Measurements from ENCODE around the gene NIPA2. TPM values are rescaled to one million over a fixed set of nuclear protein-coding genes. Genes with fewer than 3 reads are reported as not detected.

NIPA2 gene
- total RNA-seq, 1 experiment from 2014 or later: 131 TPM

DNA sequence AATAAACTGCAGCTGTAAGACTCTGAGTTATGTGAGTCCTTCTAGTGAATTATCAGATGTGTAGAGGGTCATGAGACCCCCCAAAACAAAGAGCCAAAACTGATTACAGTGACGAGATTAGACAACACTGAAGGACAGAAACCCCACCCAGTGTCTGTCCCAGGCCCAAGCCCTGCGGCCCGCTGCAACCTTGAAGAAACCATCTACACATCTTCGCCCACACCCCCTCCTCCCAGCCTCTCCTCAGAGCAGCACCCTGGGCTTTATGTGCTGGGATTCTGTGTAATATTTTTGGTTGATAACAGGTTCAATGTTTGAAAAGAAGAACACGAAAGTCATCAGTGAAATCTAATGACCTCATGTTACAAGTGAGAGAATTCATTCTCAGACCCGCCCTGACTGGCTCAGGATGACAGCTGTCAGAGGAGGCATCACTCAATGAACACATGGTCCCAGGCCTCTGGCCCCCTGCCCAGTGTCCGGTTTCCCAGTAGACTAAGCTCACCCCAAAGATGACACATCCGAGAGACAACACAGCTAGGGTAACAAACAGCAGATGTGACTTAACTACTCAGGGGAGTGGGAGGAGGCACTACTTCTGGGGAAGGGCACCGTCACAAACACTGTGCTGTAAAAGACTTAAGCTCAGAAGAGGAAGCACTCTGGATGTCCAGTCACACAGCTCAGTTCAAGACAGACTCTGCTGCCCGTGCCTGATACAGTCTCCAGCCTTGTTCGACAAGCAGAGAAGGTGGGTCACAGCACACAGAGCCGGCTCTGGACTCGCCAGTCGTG is 48.9 kb downstream of the NIPA2 start:
- in situ Hi-C loops (cut with HindIII; ENCODE audit: low pct_unique_long_range_greater_than_20kb, low sequenced_read_pairs): no loop called here
- no peak for DNase-seq (ENCODE audit: low read depth, low spot score)

DNA sequence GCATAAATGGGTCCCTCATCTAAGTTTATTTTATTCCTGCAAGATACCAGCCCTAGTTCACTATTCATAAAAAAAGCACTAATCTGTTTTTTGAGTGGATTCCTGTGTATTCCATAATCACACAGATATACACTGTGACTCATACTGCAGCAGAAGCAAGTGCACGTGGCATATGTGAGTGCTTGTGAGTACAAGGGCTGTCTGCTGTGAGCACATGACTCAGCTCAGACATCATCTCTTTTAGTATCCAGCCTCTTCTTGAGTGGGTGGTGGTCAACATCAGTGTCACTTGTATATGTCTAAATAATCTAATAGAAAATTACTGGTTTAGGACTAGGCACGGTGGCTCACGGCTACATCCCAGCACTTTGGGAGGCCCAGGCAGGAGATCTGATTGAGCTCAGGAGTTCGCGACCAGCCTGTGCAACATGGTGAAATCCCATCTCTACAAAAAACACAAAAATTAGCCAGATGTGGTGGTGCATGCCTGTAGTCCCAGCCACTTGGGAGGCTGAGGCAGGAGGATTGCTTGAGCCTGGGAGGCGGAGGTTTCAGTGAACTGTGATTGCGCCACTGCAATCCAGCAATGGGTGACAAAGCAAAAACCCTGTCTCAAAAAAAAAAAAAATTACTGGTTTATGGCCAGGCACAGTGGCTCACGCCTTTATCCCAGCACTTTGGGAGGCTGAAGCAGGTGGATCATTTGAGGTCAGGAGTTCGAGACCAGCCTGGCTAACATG is 49.8 kb downstream of the NIPA2 start:
- in situ Hi-C loops (cut with HindIII; ENCODE audit: low pct_unique_long_range_greater_than_20kb, low sequenced_read_pairs): no loop called here
- DNase-seq (ENCODE audit: low read depth, low spot score): peak; percentile 80

DNA sequence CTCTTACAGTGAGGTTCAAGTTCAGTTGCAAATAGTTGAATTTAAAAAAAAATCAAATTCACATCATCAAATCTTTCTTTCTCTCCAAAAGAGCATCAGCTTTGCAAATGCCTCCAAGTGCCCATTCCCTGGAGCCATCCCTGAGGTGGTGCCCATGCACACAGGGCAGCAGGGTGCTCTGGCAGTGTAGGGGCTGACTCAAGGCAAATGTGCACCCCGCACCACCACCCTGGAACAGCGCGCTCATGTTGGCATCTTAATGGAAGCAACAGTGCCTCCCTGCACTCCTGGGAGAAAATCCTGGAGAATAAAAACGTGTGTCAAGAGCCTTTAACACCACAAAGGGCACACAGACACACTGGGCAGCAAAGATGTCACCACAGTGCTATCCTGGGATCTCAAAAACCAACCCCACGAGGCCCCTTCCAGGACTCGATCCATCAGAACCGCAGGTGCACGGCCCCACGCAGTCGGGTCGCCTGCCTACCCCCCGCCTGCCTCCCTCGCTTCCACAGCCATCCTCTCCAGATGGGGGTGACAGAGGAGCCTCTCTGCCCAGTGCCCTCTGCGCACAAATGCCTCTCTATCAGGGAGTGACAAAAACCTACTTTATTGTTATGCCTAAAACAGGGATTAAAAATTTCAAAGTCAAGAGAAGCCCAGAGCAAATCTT is 50.8 kb downstream of the NIPA2 start:
- DNase-seq (ENCODE audit: low read depth, low spot score): no peak
- in situ Hi-C loops (cut with HindIII; ENCODE audit: low pct_unique_long_range_greater_than_20kb, low sequenced_read_pairs): no loop called here

DNA sequence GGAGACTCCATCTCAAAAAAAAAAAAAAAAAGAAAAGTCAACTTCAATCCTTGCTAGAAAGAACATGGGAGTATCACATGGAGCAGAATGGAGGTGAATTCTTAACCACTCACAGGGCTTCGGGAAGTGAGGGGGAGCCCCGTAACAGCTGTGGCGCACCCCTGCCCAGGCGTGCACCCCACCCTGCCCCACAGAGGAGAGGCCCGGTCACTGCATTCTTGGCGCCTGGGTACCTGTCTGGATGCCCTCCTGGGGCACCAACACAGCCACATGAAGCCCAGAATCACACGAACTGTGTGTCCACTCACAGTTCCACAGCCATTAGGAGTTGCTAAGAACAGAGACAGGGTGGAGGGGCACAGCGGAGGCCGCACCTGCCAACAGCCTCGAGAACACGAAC is 51.8 kb downstream of the NIPA2 start:
- in situ Hi-C loops (cut with HindIII; ENCODE audit: low pct_unique_long_range_greater_than_20kb, low sequenced_read_pairs): no loop called here

DNA sequence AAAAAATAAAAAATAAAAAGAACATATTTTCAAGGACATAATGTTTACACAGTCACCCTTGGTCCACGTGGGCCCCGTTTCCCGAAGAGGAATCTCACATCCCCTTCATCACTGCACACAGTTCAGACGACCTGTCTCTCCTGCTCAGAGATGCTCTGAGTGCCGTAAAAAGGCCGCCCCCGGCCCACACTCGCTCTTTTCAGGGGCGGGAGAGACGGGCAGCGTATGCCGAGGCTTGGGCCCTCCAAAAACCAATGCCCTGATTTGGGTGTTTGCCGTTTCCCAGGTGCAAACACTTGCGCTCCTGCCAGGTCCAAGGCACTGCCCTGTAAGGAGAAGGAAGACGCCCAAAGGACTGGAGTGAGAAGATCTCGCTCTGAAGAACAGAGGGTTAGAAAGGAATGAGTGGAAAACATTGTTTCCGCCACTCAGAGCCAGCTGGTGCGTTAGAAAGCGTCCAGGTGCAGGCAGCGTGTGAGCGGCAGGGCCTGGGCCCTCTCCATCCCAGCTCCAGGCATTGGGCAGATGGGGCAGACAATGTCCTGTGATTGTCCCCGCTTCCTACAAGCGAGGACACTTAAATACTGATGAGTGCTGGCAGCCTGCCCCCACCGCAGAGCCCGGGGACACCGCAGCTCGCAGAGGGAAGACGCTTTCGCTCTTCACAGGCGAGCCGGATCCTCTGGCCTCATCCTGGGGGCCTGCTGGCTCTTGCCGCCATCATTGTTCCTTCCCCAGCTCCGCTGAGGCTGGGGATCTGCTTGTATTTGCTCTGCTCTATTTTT is 53.2 kb downstream of the NIPA2 start:
- in situ Hi-C loops (cut with HindIII; ENCODE audit: low pct_unique_long_range_greater_than_20kb, low sequenced_read_pairs): no loop called here
- DNase-seq (ENCODE audit: low read depth, low spot score): no peak

More for the DNA sequence above, 51.8 kb downstream of the NIPA2 start:
- no peak for DNase-seq (ENCODE audit: low read depth, low spot score)

DNA sequence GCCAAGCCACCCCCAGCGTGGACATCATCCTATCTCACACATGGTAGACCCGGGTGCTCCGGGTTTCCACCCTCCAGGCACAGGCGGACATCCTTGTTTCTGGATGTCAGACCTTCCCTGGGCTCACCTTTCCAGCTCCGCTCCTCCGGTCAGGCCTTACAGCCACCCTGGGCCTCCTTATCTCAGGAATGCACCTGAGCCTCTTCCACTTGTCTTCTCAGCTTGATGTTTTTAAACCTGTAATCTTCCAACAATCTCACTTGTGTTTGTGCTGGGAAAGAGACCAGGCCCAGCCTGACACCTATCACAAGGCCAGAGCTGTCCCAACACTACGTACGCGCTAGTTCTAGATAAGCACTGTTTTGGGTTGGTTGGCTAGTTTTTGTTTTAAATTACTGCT is 53.9 kb downstream of the NIPA2 start:
- no peak for DNase-seq (ENCODE audit: low read depth, low spot score)
- in situ Hi-C loops (cut with HindIII; ENCODE audit: low pct_unique_long_range_greater_than_20kb, low sequenced_read_pairs): no loop called here

DNA sequence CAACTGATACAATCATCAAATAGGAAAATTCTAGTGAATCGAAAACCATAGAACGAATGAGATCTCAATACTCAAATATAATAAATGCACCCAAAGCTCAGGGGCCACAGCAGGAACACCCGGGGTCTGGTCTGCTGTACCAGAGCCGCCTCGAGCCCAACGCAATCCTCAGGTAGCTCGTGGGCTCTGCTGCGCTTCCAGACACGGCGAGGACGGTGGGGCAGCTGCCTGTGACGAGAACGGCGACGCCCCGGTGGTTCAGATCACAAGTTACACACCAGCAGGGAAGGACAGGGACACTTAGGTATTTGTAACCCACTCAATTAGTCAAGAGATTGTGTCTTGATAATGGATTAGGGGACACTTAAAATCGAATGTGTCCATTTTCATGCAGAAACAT is 54.6 kb downstream of the NIPA2 start:
- no peak for DNase-seq (ENCODE audit: low read depth, low spot score)
- in situ Hi-C loops (cut with HindIII; ENCODE audit: low pct_unique_long_range_greater_than_20kb, low sequenced_read_pairs): no loop called here

DNA sequence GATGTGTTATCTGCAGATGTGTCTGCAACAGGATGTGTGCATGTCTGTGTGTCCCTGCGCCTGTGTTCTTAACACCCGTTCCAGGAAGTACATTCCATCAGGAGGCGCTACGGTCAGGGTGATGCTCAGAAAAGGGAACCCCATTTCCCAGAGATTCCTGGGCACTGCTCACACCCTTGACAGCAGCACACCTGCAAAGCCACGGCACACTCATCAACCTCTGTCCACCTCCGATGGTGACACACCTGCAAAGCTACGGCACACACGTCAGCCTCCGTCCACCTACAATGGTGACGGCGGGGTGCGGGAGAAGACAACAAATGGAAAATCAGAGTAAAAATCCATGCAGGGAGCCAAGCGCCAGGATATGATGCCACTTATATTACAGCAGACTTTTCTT is 55.4 kb downstream of the NIPA2 start:
- in situ Hi-C loops (cut with HindIII; ENCODE audit: low pct_unique_long_range_greater_than_20kb, low sequenced_read_pairs): no loop called here
- DNase-seq (ENCODE audit: low read depth, low spot score): no peak

DNA sequence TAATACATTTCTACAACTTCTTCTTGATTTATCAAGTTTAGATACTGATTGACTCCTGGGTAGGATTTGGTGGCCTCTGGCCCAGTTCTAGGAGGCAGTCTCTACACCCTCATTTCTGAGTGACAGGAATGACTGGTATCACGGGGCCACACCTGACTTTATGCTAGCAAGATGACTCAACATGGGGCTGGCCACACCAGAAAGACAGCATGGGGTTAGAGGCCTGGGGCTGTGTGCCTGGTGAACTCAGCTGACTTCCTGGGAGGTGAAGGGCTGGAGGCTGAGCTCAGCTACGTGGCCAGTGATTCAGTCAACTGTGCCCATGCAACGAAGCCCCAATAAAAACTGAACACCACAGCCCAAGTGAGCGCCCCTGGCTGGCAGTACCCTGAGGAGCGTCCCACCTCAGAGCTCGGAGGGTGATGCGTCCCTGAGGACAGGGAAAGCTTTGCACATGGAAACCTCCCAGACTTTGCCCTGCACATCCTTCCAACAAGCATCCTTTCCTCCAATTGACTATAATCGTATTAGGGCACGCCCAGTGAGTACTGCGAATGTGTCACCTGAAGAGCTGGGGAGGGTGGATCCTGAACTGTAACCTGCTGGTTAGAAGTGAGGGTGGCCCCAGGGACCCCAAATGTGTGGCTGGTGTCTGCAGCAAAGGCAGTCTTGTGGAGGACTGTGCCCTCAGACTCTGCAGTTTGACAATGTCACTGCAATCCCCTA is 57.2 kb downstream of the NIPA2 start:
- peak; percentile 89 for DNase-seq (ENCODE audit: low read depth, low spot score)
- in situ Hi-C loops (cut with HindIII; ENCODE audit: low pct_unique_long_range_greater_than_20kb, low sequenced_read_pairs): no loop called here

DNA sequence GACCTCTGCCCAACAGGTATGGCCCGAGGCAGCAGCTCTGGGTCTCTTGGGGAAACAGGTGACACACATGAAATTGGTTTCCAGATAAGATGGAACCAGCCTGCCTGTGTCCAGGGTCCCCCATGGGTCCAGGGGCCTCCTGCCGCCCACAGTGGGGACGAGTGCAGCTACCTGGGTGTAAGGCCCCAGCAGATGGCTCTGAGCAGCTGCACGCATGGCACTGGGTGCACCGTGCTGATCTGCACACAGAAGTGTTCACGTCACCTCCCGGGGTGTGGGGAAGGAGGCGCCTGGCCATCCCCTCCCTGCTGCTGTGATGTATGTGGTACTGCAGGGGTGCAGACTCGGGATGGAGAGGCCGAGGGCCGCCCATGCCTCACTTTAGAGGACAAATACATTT is 63.6 kb downstream of the NIPA2 start:
- no peak for DNase-seq (ENCODE audit: low read depth, low spot score)
- in situ Hi-C loops (cut with HindIII; ENCODE audit: low pct_unique_long_range_greater_than_20kb, low sequenced_read_pairs): no loop called here

DNA sequence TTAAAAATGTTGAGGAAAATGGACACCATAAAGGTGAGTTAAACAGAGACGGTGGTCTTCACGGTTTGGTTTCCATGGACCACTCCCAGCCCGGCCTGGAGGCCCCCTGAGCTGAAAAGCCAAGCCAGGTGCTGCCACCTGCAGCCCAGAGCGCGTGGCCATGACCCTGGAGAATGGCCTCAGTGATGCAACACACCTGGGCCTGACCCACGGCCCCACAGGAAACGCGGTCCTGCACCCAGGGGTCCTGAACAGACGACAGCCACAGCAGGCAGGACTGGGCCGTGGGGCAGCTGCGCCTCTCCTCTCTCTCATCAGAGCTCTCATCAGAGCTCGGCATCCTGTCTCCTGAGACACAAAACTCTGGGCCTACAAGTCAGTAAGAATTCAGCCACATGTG is 64.1 kb downstream of the NIPA2 start:
- in situ Hi-C loops (cut with HindIII; ENCODE audit: low pct_unique_long_range_greater_than_20kb, low sequenced_read_pairs): no loop called here
- DNase-seq (ENCODE audit: low read depth, low spot score): no peak

DNA sequence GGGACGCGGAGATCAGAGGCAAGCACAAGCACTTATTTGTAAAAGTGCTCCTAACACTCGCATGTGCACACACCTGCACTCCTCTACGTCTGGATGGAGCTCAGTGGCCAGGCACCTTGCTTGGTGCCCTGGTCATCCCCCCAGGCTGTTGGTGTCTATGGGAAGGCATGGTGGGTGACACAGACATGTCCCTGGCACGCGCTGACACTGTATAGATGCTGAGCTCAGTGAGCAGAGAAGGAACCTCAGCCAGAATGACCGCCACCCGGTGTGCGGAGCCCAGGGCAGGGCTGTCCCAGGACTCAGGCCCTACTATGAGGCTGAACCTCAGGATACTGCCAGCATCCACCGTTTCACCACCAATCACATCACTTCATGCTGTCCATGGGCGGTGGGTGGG is 64.5 kb downstream of the NIPA2 start:
- in situ Hi-C loops (cut with HindIII; ENCODE audit: low pct_unique_long_range_greater_than_20kb, low sequenced_read_pairs): no loop called here
- no peak for DNase-seq (ENCODE audit: low read depth, low spot score)

DNA sequence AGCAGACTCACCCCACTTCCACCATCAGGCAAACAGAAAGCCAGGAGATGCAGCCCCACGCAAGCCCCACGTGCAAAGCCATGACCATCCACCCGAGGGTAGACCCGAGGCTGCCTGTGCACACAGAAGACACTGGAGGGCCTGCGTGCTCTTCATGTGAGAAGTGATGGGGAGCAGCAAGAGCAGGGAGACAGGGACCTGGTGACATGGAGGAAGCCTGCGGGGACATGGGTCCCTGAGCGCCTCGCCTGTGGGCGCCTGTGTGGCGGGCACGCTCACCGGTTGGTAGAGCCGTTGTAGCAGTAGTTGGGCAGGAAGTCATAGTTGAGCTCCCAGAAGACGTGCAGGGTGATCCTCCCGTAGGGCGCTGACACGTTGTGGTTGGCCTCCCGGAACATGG is 65.0 kb downstream of the NIPA2 start:
- in situ Hi-C loops (cut with HindIII; ENCODE audit: low pct_unique_long_range_greater_than_20kb, low sequenced_read_pairs): no loop called here
- no peak for DNase-seq (ENCODE audit: low read depth, low spot score)

DNA sequence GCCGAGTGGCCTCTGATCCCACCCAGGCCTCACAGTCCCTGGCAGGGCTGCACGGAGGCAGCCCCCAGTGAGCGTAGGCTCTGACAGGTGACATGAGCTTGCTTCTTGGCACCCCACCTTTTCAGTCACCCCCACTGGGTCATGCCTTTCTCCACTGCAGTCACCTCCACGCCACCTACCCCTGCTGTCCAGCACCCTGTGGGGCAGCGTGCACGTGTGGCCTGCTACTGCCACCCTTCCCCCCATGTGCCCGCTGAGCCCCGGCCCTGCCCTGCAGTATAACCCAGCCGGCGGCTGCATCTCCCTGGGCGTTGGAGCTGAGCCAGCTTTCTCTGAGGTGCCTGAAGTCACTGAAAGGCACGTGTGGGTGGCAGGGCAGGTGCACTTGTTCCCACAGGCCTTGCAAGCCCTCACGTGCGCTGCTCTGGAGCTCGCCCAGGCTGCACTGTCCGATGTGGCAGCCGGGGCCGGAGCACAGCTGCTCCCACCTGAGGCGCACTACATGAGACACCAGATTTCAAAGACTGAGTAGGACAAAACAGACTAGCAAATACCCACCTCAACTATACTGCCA is 65.6 kb downstream of the NIPA2 start:
- in situ Hi-C loops (cut with HindIII; ENCODE audit: low pct_unique_long_range_greater_than_20kb, low sequenced_read_pairs): no loop called here
- no peak for DNase-seq (ENCODE audit: low read depth, low spot score)

DNA sequence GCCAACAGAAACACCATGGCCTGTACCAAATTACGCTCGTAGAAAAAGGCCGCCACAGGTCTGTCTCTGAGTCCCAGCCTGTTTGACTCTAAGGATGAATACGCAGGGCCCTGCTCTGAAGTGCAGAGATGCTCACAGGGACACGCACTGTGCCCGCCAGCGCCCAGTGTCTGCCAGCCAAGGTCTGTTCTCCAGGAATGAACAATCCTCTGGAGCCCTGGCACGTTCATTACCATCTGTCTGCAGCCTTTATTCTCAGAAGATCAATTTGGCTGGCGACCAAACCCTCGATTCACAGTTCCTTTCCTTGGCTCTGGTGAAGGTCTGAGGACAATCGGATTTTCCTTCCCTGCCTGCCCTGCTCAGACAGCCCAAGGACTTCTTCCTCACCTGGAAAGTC is 66.3 kb downstream of the NIPA2 start:
- in situ Hi-C loops (cut with HindIII; ENCODE audit: low pct_unique_long_range_greater_than_20kb, low sequenced_read_pairs): no loop called here
- DNase-seq (ENCODE audit: low read depth, low spot score): no peak

DNA sequence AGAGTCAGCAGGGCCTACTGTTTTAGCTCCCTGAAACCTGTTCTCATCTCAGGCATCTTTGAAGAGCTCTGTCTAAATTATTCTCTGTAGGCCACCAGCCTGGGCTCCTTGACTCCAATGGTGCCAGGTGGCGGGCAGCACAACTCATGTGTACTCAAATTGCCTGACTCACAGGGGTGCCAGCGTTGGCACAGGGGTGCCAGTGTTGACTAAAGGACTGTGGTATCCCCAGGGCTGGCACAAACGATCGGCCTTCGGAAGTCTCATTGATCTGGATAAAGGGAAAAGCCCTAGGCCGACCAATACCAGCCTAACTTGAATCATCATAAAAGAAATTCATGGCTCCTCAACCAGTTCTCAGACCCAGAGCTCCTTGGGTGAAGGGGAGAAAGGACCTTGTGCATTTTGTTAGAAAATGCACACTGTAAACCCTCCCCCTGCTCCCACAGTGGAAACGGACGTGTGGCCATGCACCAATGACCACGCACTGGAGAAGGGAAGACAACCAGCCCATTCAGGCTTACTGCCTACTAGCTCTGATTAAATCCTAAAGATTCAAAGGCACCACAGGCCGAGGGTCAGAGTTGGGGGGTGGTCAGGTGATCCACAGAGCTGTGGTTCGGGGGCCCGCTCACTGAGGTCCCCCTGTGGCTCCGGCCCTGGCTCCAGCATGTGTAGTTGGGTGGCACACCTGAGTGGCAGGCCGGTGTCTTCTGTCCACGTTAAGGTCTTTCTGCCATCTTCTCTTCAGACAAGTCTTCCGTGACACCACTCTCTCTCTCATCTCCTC is 68.9 kb downstream of the NIPA2 start:
- DNase-seq (ENCODE audit: low read depth, low spot score): no peak
- in situ Hi-C loops (cut with HindIII; ENCODE audit: low pct_unique_long_range_greater_than_20kb, low sequenced_read_pairs): no loop called here
